SU-DHL-6 (cell line): ENCODE data around the gene AFG1L.

Experiments used
- H2AFZ ChIP-seq: fragments of 200-600 bp; sonication (generic); 2 replicates; pipeline ENCODE4 v1.6.1; 2014; ENCODE audit warnings: low read depth, mild to moderate bottlenecking, moderate library complexity, mixed read lengths, antibody characterized with exemption, low read length; ENCODE audit not compliant: severe bottlenecking
- H3F3A ChIP-seq: fragments of 200-600 bp; shearing (Covaris generic); 2 replicates; pipeline ENCODE4 v1.6.0; 2016; ENCODE audit warnings: antibody characterized with exemption, mild to moderate bottlenecking; ENCODE audit not compliant: insufficient read depth
- H3K27ac ChIP-seq: fragments of 200-600 bp; sonication (generic); 2 replicates; pipeline ENCODE4 v1.5.1; 2016; ENCODE audit warnings: low read depth, mild to moderate bottlenecking, low read length, moderate library complexity, mixed read lengths
- H3K27me3 ChIP-seq: fragments of 200-600 bp; sonication (generic), shearing (Covaris generic); 2 replicates; pipeline ENCODE4 v1.6.0; 2014; ENCODE audit warnings: mild to moderate bottlenecking, low read length
- H3K36me3 ChIP-seq: fragments of 200-600 bp; sonication (generic); 2 replicates; pipeline ENCODE4 v1.6.1; 2014; ENCODE audit warnings: mild to moderate bottlenecking, low read length, mixed read lengths
- H3K4me2 ChIP-seq: fragments of 300-600, 200-600 bp; shearing (Covaris generic), sonication (generic); 2 replicates; pipeline ENCODE4 v1.6.0; 2014; ENCODE audit warnings: low read length, low read depth, mild to moderate bottlenecking; ENCODE audit not compliant: poor library complexity, severe bottlenecking
- H3K4me3 ChIP-seq: fragments of 200-600 bp; sonication (generic); 2 replicates; pipeline ENCODE4 v1.5.1; 2014; ENCODE audit warnings: antibody characterized with exemption, low read length, mild to moderate bottlenecking, mixed read lengths; ENCODE audit not compliant: insufficient read depth, poor library complexity, severe bottlenecking
- H3K79me2 ChIP-seq: fragments of 200-600 bp; sonication (generic); 2 replicates; pipeline ENCODE4 v1.6.1; 2014; ENCODE audit warnings: mild to moderate bottlenecking, low read length, moderate library complexity; ENCODE audit not compliant: insufficient read depth
- H3K9ac ChIP-seq: fragments of 200-600 bp; sonication (generic); 2 replicates; pipeline ENCODE4 v1.7.0; 2014; ENCODE audit warnings: mild to moderate bottlenecking, low read length
- H3K9me2 ChIP-seq: fragments of 200-600 bp; sonication (generic); replicated peaks from 2 replicates; pipeline ENCODE4 v1.6.1; 2014; ENCODE audit warnings: low read length; ENCODE audit not compliant: insufficient read depth
- H3K9me3 ChIP-seq: fragments of 200-600 bp; sonication (generic); 2 replicates; pipeline ENCODE4 v1.6.1; 2014; ENCODE audit warnings: low read length, mixed read lengths; ENCODE audit not compliant: insufficient read depth
- H4K20me1 ChIP-seq: fragments of 200-600 bp; sonication (generic); 2 replicates; pipeline ENCODE4 v1.6.1; 2014; ENCODE audit warnings: low read depth, mild to moderate bottlenecking, antibody characterized with exemption, low read length, moderate library complexity, mixed read lengths
- EZH2phosphoT487 ChIP-seq: fragments of 200-600 bp; sonication (generic), shearing (Covaris generic); conservative IDR thresholded peaks from 2 replicates; pipeline ENCODE4 v1.6.1; 2018; ENCODE audit warnings: mild to moderate bottlenecking, antibody characterized with exemption, low read length, moderate library complexity, mixed read lengths
- TF ChIP-seq, protein P1 (sequence below): fragments of 200-600 bp; sonication (generic); IDR thresholded peaks from one replicate; pipeline ENCODE4 v1.5.1; 2017; ENCODE audit warnings: antibody characterized with exemption, mild to moderate bottlenecking, low read length, moderate library complexity; ENCODE audit not compliant: insufficient read depth, poor library complexity, severe bottlenecking

AFG1L gene

DNA sequence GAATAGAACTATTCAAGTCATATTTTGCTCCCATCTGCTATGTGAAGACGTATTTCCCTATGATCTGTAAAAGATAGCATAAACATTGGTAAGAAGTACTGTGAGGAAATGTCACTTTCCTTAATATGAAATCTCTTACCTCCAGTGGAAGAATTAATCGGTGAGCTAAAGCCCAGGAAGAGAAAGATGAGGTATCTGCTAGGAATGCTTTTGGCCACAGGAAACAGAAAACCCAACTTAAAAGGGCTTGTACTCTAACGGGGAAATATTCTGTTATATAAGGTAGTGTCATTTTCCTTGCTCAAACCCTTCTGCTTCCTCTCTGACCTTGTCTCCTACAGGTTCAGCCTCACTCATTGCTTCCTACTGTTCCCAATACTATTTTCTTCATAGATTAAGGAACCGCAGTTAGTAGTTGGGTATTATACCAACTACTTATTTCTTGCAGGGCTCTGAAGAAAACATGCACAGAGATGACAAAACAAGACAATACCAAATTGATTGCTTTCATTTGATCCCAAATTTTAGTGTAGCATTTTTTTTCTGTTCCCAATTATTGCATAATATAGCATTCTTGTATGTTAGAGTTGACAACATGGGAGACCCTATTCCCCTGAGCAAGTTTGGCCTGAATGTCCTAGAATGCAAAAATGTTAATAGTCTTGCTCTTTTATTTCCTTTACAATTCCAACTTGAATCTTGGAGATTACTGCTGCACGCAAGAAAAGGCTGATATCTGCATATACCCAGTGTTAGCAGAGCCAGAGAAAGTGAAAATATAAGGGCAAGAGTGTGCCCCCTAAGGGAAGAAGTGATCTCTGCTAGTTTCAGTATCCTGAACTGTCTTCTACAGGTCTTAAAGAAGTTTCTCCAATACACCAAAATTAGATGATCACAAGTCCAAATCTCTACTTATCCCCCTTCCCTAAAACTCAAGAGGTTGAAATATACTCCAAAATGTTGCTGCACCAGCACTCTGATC lies 65.3 kb downstream of the AFG1L start:
- Histone ChIP-seq H3K4me3 (no peak overlapping the region), H3K4me2 (no peak overlapping the region), H3K9me2 (no peaks in the 10 kb centered on the region), H4K20me1 (no peaks in the 10 kb centered on the region), H3F3A (no peaks in the 10 kb centered on the region), H3K9ac (no peak overlapping the region), H3K27me3 (no peaks in the 10 kb centered on the region), H3K9me3 (no peaks in the 10 kb centered on the region), H3K36me3 (no peaks in the 10 kb centered on the region), H3K79me2 (no peaks in the 10 kb centered on the region), H3K27ac (no peak overlapping the region), H2AFZ (no peak overlapping the region)
- TF ChIP-seq EZH2phosphoT487: no peak

DNA sequence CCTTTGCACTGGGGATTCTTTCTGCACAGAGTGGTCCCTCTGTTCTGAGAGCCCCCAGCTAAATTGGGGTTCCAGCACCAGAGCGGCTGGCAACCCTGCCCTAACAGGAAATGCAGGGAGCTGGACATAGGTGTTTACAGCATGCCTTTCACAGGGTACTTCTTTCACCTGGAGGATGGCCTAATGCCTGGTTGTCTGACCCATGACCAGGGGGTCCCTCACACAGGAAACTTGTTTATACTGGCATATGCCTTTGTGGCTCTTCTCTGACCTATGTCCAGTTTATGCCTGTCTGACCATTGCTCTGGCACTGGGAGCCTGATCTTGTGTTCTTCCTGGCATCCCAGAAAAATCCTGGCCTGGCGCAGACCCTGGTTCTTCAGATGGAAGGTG lies 66.1 kb downstream of the AFG1L start:
- H3K9me2 ChIP-seq: no peaks in the 10 kb centered on the region
- no peaks in the 10 kb centered on the region for H3K79me2 ChIP-seq
- no peaks in the 10 kb centered on the region for H3K27me3 ChIP-seq
- no peak overlapping the region for H2AFZ ChIP-seq
- no peak overlapping the region for H3K27ac ChIP-seq
- no peak overlapping the region for H3K9ac ChIP-seq
- no peaks in the 10 kb centered on the region for H4K20me1 ChIP-seq
- TF ChIP-seq EZH2phosphoT487: no peak
- TF ChIP-seq, protein P1, sequence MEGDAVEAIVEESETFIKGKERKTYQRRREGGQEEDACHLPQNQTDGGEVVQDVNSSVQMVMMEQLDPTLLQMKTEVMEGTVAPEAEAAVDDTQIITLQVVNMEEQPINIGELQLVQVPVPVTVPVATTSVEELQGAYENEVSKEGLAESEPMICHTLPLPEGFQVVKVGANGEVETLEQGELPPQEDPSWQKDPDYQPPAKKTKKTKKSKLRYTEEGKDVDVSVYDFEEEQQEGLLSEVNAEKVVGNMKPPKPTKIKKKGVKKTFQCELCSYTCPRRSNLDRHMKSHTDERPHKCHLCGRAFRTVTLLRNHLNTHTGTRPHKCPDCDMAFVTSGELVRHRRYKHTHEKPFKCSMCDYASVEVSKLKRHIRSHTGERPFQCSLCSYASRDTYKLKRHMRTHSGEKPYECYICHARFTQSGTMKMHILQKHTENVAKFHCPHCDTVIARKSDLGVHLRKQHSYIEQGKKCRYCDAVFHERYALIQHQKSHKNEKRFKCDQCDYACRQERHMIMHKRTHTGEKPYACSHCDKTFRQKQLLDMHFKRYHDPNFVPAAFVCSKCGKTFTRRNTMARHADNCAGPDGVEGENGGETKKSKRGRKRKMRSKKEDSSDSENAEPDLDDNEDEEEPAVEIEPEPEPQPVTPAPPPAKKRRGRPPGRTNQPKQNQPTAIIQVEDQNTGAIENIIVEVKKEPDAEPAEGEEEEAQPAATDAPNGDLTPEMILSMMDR: no peak
- H3K4me3 ChIP-seq: no peak overlapping the region
- no peaks in the 10 kb centered on the region for H3K9me3 ChIP-seq
- no peak overlapping the region for H3K4me2 ChIP-seq
- H3F3A ChIP-seq: no peaks in the 10 kb centered on the region
- H3K36me3 ChIP-seq: no peaks in the 10 kb centered on the region

DNA sequence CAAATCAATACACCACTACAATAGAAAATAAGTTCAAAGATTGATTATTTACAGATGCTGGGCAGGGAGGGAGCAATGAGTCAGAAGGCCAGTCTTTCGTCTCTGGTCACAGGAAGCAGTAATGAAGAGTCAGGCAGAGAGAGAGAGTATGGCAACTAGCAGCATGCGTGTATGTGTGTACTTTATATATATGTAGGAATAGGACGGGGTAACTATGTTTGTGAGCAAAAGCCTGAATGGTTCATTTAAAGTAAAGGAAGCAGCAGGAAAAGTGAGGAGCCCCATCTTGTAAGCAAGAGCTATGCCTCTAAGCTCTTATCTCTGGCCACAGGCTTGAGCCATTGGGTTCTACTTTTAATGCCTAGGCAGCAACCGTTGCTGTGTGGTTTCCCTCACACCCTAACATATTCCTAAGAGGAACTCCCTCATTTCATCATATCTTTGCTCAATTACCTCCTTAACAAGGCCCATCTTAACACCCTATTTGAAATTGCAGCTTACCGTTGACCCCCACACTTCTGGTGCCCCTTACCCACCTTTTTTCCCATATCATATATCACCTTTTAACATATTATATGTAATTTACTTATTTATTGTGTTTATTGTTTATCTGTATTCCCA lies 66.6 kb downstream of the AFG1L start:
- H3K4me3 ChIP-seq: no peak overlapping the region
- H3K9me2 ChIP-seq: no peaks in the 10 kb centered on the region
- H3K9me3 ChIP-seq: no peaks in the 10 kb centered on the region
- no peak overlapping the region for H3K9ac ChIP-seq
- TF ChIP-seq, protein P1: no peak
- TF ChIP-seq EZH2phosphoT487: no peak
- no peak overlapping the region for H3K4me2 ChIP-seq
- no peak overlapping the region for H2AFZ ChIP-seq
- no peak overlapping the region for H3K27ac ChIP-seq
- no peaks in the 10 kb centered on the region for H4K20me1 ChIP-seq
- H3K36me3 ChIP-seq: no peaks in the 10 kb centered on the region
- no peaks in the 10 kb centered on the region for H3K79me2 ChIP-seq
- no peaks in the 10 kb centered on the region for H3K27me3 ChIP-seq
- no peaks in the 10 kb centered on the region for H3F3A ChIP-seq

DNA sequence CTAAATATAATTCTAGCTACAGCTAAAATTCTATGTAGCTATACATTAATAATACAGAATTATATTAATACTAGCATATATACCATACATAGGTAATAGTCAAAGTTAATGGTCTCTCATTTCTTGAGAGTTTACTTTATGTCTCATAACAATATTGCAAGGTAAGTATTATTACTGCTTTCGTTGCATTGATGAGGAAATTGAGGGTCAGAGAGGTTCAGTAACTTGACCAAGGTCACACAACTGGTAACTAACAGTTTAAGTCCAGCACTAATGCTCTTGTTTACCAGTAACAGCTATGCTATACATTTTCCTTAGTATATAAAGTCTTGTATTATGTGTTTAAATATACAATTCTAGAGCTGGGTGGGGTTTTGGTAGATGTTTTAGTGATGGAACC lies 67.6 kb downstream of the AFG1L start:
- no peaks in the 10 kb centered on the region for H3K36me3 ChIP-seq
- H3K9me2 ChIP-seq: no peaks in the 10 kb centered on the region
- H3K9me3 ChIP-seq: no peaks in the 10 kb centered on the region
- no peaks in the 10 kb centered on the region for H3K27me3 ChIP-seq
- H3K9ac ChIP-seq: no peak overlapping the region
- H3K27ac ChIP-seq: no peak overlapping the region
- no peaks in the 10 kb centered on the region for H3K79me2 ChIP-seq
- no peaks in the 10 kb centered on the region for H4K20me1 ChIP-seq
- TF ChIP-seq, protein P1: no peak
- TF ChIP-seq EZH2phosphoT487: no peak
- H2AFZ ChIP-seq: no peak overlapping the region
- no peak overlapping the region for H3K4me2 ChIP-seq
- no peaks in the 10 kb centered on the region for H3F3A ChIP-seq
- no peak overlapping the region for H3K4me3 ChIP-seq
